Right lobe of liver (tissue), 4 donors: Measurements from ENCODE around the gene FBL.
"Not testable (repeated sequence)": the region's sequence is repeated elsewhere in the genome, so short reads cannot be mapped to it uniquely, and the experiment has no call there.

ENCODE experiments used
- POLR2A ChIP-seq: fragments of 450-650 bp; IDR thresholded peaks from one replicate; pipeline ENCODE4 v1.6.1; 2017; ENCODE audit warnings: antibody characterized with exemption, mild to moderate bottlenecking
- TF ChIP-seq, protein P1 (sequence below), 4 donors: fragments of 200-600 bp in 3 of 4; fragments of 450-650 bp in 1 of 4; IDR thresholded peaks; one replicate each; pipeline versions ENCODE4 v1.5.1 to v1.8.0; 2016 to 2022; ENCODE audit warnings: antibody characterized with exemption in 4 of 4, mild to moderate bottlenecking in 2 of 4
- donor health status: DM: no; HTN: no; CAD: no.
- donor health status: DM: no; HTN: no; CAD: no.
- donor health status: DM: no; HTN: yes; CAD: no.

- TF ChIP-seq, protein P1, sequence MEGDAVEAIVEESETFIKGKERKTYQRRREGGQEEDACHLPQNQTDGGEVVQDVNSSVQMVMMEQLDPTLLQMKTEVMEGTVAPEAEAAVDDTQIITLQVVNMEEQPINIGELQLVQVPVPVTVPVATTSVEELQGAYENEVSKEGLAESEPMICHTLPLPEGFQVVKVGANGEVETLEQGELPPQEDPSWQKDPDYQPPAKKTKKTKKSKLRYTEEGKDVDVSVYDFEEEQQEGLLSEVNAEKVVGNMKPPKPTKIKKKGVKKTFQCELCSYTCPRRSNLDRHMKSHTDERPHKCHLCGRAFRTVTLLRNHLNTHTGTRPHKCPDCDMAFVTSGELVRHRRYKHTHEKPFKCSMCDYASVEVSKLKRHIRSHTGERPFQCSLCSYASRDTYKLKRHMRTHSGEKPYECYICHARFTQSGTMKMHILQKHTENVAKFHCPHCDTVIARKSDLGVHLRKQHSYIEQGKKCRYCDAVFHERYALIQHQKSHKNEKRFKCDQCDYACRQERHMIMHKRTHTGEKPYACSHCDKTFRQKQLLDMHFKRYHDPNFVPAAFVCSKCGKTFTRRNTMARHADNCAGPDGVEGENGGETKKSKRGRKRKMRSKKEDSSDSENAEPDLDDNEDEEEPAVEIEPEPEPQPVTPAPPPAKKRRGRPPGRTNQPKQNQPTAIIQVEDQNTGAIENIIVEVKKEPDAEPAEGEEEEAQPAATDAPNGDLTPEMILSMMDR (IDR thresholded peaks at IDR 0.05) = not testable (repeated sequence)
- not testable (repeated sequence) for TF ChIP-seq POLR2A
These were observed 41.3 kb upstream of the FBL start for GRCh38 chr19:39887456-39887951.
